IMR-90 (cell line): ENCODE measurements around the gene TMEM62. TPM values are rescaled to one million over a fixed set of nuclear protein-coding genes. Genes with fewer than 3 reads are reported as not detected.

ENCODE experiments used
- ATAC-seq: fragments of 200-7000 bp; cut with Tn5 transposase; 2 replicates; pipeline ENCODE4 v1.9.1; 2020; ENCODE audit warnings: low read depth, mild to moderate bottlenecking, moderate library complexity
- BruUV-seq: library from RNA; stranded (reverse); fragments of 400-500 nt; replicated peaks from 2 replicates; lab custom pipeline; 2021; lab: Mats Ljungman, UMichigan
- CTCF ChIA-PET: fragments of 300-600 bp; formaldehyde crosslinking; extraction: SDS; loops from one replicate; lab custom pipeline; 2021; ENCODE audit warnings: antibody characterized with exemption; lab: Yijun Ruan, JAX
- POLR2A ChIA-PET: fragments of 300-600 bp; sonication (Branson Sonifier 250); formaldehyde crosslinking; loops from one replicate; lab custom pipeline; 2022; ENCODE audit warnings: antibody characterized with exemption; ENCODE audit not compliant: unreplicated experiment; lab: Charles Lee
- DNase-seq: peaks from one replicate; pipeline ENCODE4 v3.0.0; 2013
- H2AFZ ChIP-seq: replicated peaks from 2 replicates; pipeline ENCODE3; 2013; ENCODE audit warnings: low read length, mild to moderate bottlenecking; ENCODE audit not compliant: poor library complexity
- H2AK5ac ChIP-seq: 2 replicates; pipeline ENCODE4 v1.6.1; 2013; ENCODE audit warnings: low read depth, low read length, inconsistent platforms
- H2AK9ac ChIP-seq: replicated peaks from 2 replicates; pipeline ENCODE3; 2013; ENCODE audit warnings: mild to moderate bottlenecking, low read depth, low read length, moderate library complexity; ENCODE audit not compliant: poor library complexity
- H2BK120ac ChIP-seq: 2 replicates; pipeline ENCODE4 v1.6.1; 2013; ENCODE audit warnings: low read depth, low read length, inconsistent platforms
- H2BK15ac ChIP-seq: 3 replicates; pipeline ENCODE4 v1.6.1; 2013; ENCODE audit warnings: low read depth, low read length, inconsistent platforms
- H2BK20ac ChIP-seq: 2 replicates; pipeline ENCODE4 v1.6.1; 2013; ENCODE audit warnings: low read depth, mild to moderate bottlenecking, inconsistent platforms, low read length, moderate library complexity
- H2BK5ac ChIP-seq: 2 replicates; pipeline ENCODE4 v1.6.1; 2013; ENCODE audit warnings: mild to moderate bottlenecking, low read depth, low read length, inconsistent platforms; ENCODE audit not compliant: poor library complexity, severe bottlenecking
- H3K14ac ChIP-seq: replicated peaks from 2 replicates; pipeline ENCODE4 v1.6.1; 2013; ENCODE audit warnings: low read depth, low read length, inconsistent platforms
- H3K18ac ChIP-seq: 2 replicates; pipeline ENCODE4 v1.6.1; 2013; ENCODE audit warnings: low read depth, low read length, control low read depth
- H3K23ac ChIP-seq: 2 replicates; pipeline ENCODE4 v1.6.1; 2013; ENCODE audit warnings: low read depth, low read length, inconsistent platforms
- H3K27ac ChIP-seq: 2 replicates; pipeline ENCODE4 v1.5.1; 2013; ENCODE audit warnings: mild to moderate bottlenecking, control low read depth, low read length; ENCODE audit not compliant: insufficient read depth
- H3K27me3 ChIP-seq: 2 replicates; pipeline ENCODE4 v1.6.1; 2013; ENCODE audit warnings: low read length; ENCODE audit not compliant: control insufficient read depth, insufficient read depth
- H3K36me3 ChIP-seq: 2 replicates; pipeline ENCODE4 v1.6.1; 2013; ENCODE audit warnings: low read length, mixed read lengths; ENCODE audit not compliant: control insufficient read depth, insufficient read depth
- H3K4ac ChIP-seq: 2 replicates; pipeline ENCODE4 v1.6.1; 2013; ENCODE audit warnings: low read depth, low read length, inconsistent platforms
- H3K4me1 ChIP-seq: 2 replicates; pipeline ENCODE4 v1.6.1; 2013; ENCODE audit warnings: low read length, mixed read lengths; ENCODE audit not compliant: control insufficient read depth, insufficient read depth
- H3K4me2 ChIP-seq: 2 replicates; pipeline ENCODE4 v1.6.1; 2013; ENCODE audit warnings: low read depth, mild to moderate bottlenecking, control low read depth, low read length, moderate library complexity
- H3K4me3 ChIP-seq: 2 replicates; pipeline ENCODE4 v1.5.1; 2013; ENCODE audit warnings: low read depth, mild to moderate bottlenecking, control low read depth, low read length, moderate library complexity; ENCODE audit not compliant: insufficient read depth
- H3K56ac ChIP-seq: 2 replicates; pipeline ENCODE4 v1.6.1; 2013; ENCODE audit warnings: low read length, inconsistent platforms; ENCODE audit not compliant: insufficient read depth; ENCODE audit errors: extremely low read depth
- H3K79me1 ChIP-seq, 2 experiments: 2 replicates each; pipeline ENCODE4 v1.6.1; 2013; ENCODE audit warnings: low read length in 2 of 2, inconsistent platforms in 1 of 2, low read depth in 1 of 2
- H3K9ac ChIP-seq: 2 replicates; pipeline ENCODE4 v1.6.1; 2013; ENCODE audit warnings: low read depth, low read length, control low read depth
- H3K9me1 ChIP-seq: 2 replicates; pipeline ENCODE4 v1.6.1; 2013; ENCODE audit warnings: low read length, inconsistent platforms; ENCODE audit not compliant: insufficient read depth
- H3K9me3 ChIP-seq: 2 replicates; pipeline ENCODE4 v1.6.1; 2013; ENCODE audit warnings: low read length; ENCODE audit not compliant: control insufficient read depth, insufficient read depth
- H4K20me1 ChIP-seq: 2 replicates; pipeline ENCODE4 v1.6.1; 2013; ENCODE audit warnings: low read length, inconsistent platforms; ENCODE audit not compliant: insufficient read depth
- H4K5ac ChIP-seq: 2 replicates; pipeline ENCODE4 v1.6.1; 2013; ENCODE audit warnings: mild to moderate bottlenecking, low read depth, low read length, control low read depth
- H4K8ac ChIP-seq, 2 experiments: 2 replicates each; pipeline ENCODE4 v1.6.1; 2013; ENCODE audit warnings: low read depth in 2 of 2, low read length in 2 of 2, control low read depth in 1 of 2, inconsistent platforms in 1 of 2
- H4K91ac ChIP-seq: 2 replicates; pipeline ENCODE4 v1.6.1; 2013; ENCODE audit warnings: low read depth, low read length, inconsistent platforms; ENCODE audit not compliant: insufficient read depth
- CTCF ChIP-seq: conservative IDR thresholded peaks from 2 replicates; pipeline ENCODE4 v1.5.1; 2012; ENCODE audit warnings: mild to moderate bottlenecking, low read depth, low read length, improper control_type of control experiment
- FOS ChIP-seq: fragments of 150-350 bp; IDR thresholded peaks from 2 replicates; pipeline ENCODE4 v1.6.1; 2016; ENCODE audit warnings: low read depth, low read length
- MAFK ChIP-seq: IDR thresholded peaks from 2 replicates; pipeline ENCODE4 v1.6.1; 2012; ENCODE audit warnings: low read depth, low read length, improper control_type of control experiment
- MAZ ChIP-seq: IDR thresholded peaks from 2 replicates; pipeline ENCODE4 v1.6.1; 2012; ENCODE audit warnings: low read depth, mild to moderate bottlenecking, low read length, improper control_type of control experiment, moderate library complexity, borderline replicate concordance
- NFE2L2 ChIP-seq: fragments of 150-350 bp; IDR thresholded peaks from 2 replicates; pipeline ENCODE4 v1.6.1; 2016; ENCODE audit warnings: low read depth, mild to moderate bottlenecking, low read length
- POLR2A ChIP-seq: IDR thresholded peaks from 2 replicates; pipeline ENCODE4 v1.6.1; 2012; ENCODE audit warnings: mild to moderate bottlenecking, low read depth, low read length
- RAD21 ChIP-seq: IDR thresholded peaks from 2 replicates; pipeline ENCODE4 v1.6.1; 2012; ENCODE audit warnings: low read length, improper control_type of control experiment
- RCOR1 ChIP-seq: IDR thresholded peaks from 2 replicates; pipeline ENCODE4 v1.6.1; 2012; ENCODE audit warnings: mild to moderate bottlenecking, low read length, improper control_type of control experiment; ENCODE audit not compliant: insufficient replicate concordance
- SMC3 ChIP-seq: fragments of 150-350 bp; IDR thresholded peaks from 2 replicates; pipeline ENCODE4 v1.6.1; 2016; ENCODE audit warnings: low read depth, mild to moderate bottlenecking, antibody characterized with exemption, low read length, moderate library complexity
- WGBS, 2 experiments: methylation state at CpG; one replicate each; pipeline versions ENCODE4 v1.1.5 to v1.1.7; 2013; ENCODE audit warnings: missing lambda C conversion rate in 2 of 2; ENCODE audit not compliant: insufficient read length in 1 of 2; ENCODE audit errors: extremely low coverage in 2 of 2; 5-methylcytosine and 5-hydroxymethylcytosine counted together
- dilution Hi-C: fragments of 300-500 bp; cut with HindIII; formaldehyde crosslinking; loops from one replicate; pipeline ENCODE4 v1.14.3; 2018; ENCODE audit warnings: low sequenced_read_pairs; ENCODE audit not compliant: unreplicated experiment
- in situ Hi-C: fragments of 300-500 bp; cut with MboI; formaldehyde crosslinking; loops from 3 replicates; pipeline ENCODE4 v1.14.3; 2019; ENCODE audit warnings: low sequenced_read_pairs, inconsistent platforms, mixed read lengths
- intact Hi-C: fragments of 100-400 bp; cut with micrococcal nuclease; formaldehyde crosslinking; loops from 2 replicates; pipeline ENCODE4 v1.10.0; 2022
- polyA plus RNA-seq, 3 experiments: library from polyadenylated mRNA; depleted of rRNA; stranded (reverse); fragments of >200 nt; gene quantifications; 2 replicates each; pipeline ENCODE4 v1.2.3, GENCODE V29; 2012; ENCODE audit warnings: low replicate concordance in 1 of 3
- total RNA-seq: library from RNA; depleted of rRNA; stranded (reverse); fragments of >200 nt; gene quantifications from 2 replicates; pipeline ENCODE4 v1.2.3, GENCODE V29; 2012
- TF ChIP-seq, protein P1 (sequence below): fragments of 150-350 bp; IDR thresholded peaks from 2 replicates; pipeline ENCODE4 v1.6.1; 2016; ENCODE audit warnings: low read depth, mild to moderate bottlenecking, low read length, moderate library complexity, borderline replicate concordance

The TMEM62 gene
- total and polyA plus RNA-seq, 2 of the 4 experiments (the other 2 are of a cell fraction), result 3.7 to 5.6 TPM

GRCh38 chr15:43194795-43195194, 61.4 kb downstream of the TMEM62 start:
- CTCF ChIA-PET, result interaction anchor here (1.6 kb wide), 1 partner anchor 9 kb away, joined by 10 read pairs; no protein-coding TSS in a partner anchor

More at GRCh38 chr15:43194795-43195194, 61.4 kb downstream of the TMEM62 start:
- no TSS peak for BruUV-seq
- H2BK20ac ChIP-seq, result no peak overlapping the region
- in situ Hi-C loops (no loop called here), dilution Hi-C loops (no loop called here), intact Hi-C loops (no loop called here)
- H3K14ac ChIP-seq, result no peak overlapping the region; the same call in 1 of the 2 replicates
- no peak overlapping the region for H3K9ac ChIP-seq
- no peak for TF ChIP-seq MAZ
- no peak for TF ChIP-seq NFE2L2
- TF ChIP-seq RCOR1, result no peak
- TF ChIP-seq POLR2A, result no peak
- TF ChIP-seq, protein P1, sequence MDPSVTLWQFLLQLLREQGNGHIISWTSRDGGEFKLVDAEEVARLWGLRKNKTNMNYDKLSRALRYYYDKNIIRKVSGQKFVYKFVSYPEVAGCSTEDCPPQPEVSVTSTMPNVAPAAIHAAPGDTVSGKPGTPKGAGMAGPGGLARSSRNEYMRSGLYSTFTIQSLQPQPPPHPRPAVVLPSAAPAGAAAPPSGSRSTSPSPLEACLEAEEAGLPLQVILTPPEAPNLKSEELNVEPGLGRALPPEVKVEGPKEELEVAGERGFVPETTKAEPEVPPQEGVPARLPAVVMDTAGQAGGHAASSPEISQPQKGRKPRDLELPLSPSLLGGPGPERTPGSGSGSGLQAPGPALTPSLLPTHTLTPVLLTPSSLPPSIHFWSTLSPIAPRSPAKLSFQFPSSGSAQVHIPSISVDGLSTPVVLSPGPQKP, result no peak
- TF ChIP-seq SMC3, result no peak
- no peak for TF ChIP-seq RAD21
- no peak for TF ChIP-seq FOS
- no peak for TF ChIP-seq CTCF
- TF ChIP-seq MAFK, result no peak
- no peak overlapping the region for H3K4ac ChIP-seq
- H2BK15ac ChIP-seq, result no peak overlapping the region
- no peak overlapping the region for H2AK5ac ChIP-seq
- no peak overlapping the region for H2AK9ac ChIP-seq
- peaks cover 28% of the 10 kb centered on the region for H3K36me3 ChIP-seq
- H4K5ac ChIP-seq, result no peak overlapping the region
- no peaks in the 10 kb centered on the region for H3K27me3 ChIP-seq
- no peaks in the 10 kb centered on the region for H3K79me1 ChIP-seq
- WGBS, 2 experiments, result no CpG with 5 or more reads among the region's 2 CpGs
- H3K27ac ChIP-seq, result no peak overlapping the region
- no peak overlapping the region for H3K56ac ChIP-seq
- no peak overlapping the region for H2BK120ac ChIP-seq
- H3K4me2 ChIP-seq, result peak overlapping the region; percentile 71; the same call in 1 of the 2 replicates
- POLR2A ChIA-PET, result no interaction called here
- peaks cover 5% of the 10 kb centered on the region for H3K4me1 ChIP-seq
- ATAC-seq (peak; percentile 40), DNase-seq (peak; percentile 38)
- H3K9me3 ChIP-seq, result peaks cover 2% of the 10 kb centered on the region; the same call in 1 of the 2 replicates
- no peak overlapping the region for H4K8ac ChIP-seq
- H3K4me3 ChIP-seq, result no peak overlapping the region
- no peak overlapping the region for H2BK5ac ChIP-seq
- H3K23ac ChIP-seq, result no peak overlapping the region
- H3K9me1 ChIP-seq, result no peaks in the 10 kb centered on the region; the same call in 1 of the 2 replicates
- no peak overlapping the region for H3K18ac ChIP-seq
- no peaks in the 10 kb centered on the region for H4K20me1 ChIP-seq
- no peak overlapping the region for H4K91ac ChIP-seq
- no peak overlapping the region for H2AFZ ChIP-seq
